Measurements from ENCODE around the gene ABHD14A. TPM values are rescaled to one million over a fixed set of nuclear protein-coding genes. Genes with fewer than 3 reads are reported as not detected.

Gene ABHD14A
- total and polyA plus RNA-seq, 2 of the 13 experiments (the other 11 are each of a cell fraction or from before 2014, with no cell fraction given) = 29.5 to 46.9 TPM

DNA sequence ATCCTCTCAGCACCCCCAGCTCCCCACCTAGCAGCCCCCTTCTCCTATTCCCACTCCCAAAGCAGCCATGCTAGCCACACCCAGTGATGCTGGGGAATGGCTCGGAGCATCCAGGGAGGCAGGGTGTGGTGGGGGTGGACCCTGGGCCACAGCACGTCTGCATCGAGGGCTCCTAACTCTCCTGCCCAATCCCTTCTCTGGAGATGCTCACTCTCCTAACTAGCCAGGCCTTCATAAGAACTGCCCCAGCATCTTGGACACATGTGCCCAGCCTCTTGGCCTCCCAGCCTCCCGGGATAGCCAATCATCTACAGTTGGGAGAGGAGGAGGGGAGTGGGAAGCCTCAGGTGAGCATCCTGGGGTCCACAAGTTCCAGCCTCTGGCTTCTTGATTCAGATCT, 10.3 kb upstream of the ABHD14A start:
- no peak for ATAC-seq
- H3K27me3 ChIP-seq (ENCODE audit: control insufficient read depth in 1 of 2, insufficient read depth in 2 of 2, low read length in 2 of 2) = no peaks in the 10 kb centered on the region
- no peak overlapping the region for H3K4me2 ChIP-seq (ENCODE audit: low read depth, low read length)
- no peaks in the 10 kb centered on the region for H3K9me3 ChIP-seq (ENCODE audit: low read length)
- DNase-seq (ENCODE audit: low spot score) = no peak
- no peak overlapping the region for H3K27ac ChIP-seq (ENCODE audit: extremely low read length, insufficient read depth, low read length)
- in situ Hi-C loops (cut with HindIII; ENCODE audit: extremely low pct_ligation_motif_present, low pct_unique_long_range_greater_than_20kb) = no loop called here
- no TSS peak for BruUV-seq (replicated peaks)
- ChIA-PET CTCF (ENCODE audit: low intra/inter-chr PET ratio, low total read pairs) (no interaction called here), POLR2A (interaction anchor here (0.7 to 6.8 kb wide), 3 partner anchors 12 to 22 kb away, joined by 3 to 59 read pairs (median 7); partner anchors contain the start of genes ACY1 and PARP3)
- no peaks in the 10 kb centered on the region for H4K20me1 ChIP-seq (ENCODE audit: insufficient read depth, low read length)
- no peak overlapping the region for H2AFZ ChIP-seq (ENCODE audit: low read length)
- H3K36me3 ChIP-seq (replicated peaks in 1 of 2; ENCODE audit: control insufficient read depth in 1 of 2, insufficient read depth in 2 of 2, low read length in 2 of 2) = peaks cover 2 to 9% of the 10 kb centered on the region in 2 experiments; a peak in 4 of 5 replicates
- H3K9ac ChIP-seq (ENCODE audit: insufficient read depth, low read depth, low read length) = no peak overlapping the region
- H3K4me3 ChIP-seq (replicated peaks in 1 of 3; ENCODE audit: insufficient read depth in 1 of 3, low read depth in 2 of 3, low read length in 3 of 3) = no peak overlapping the region
- intact Hi-C loops (cut with micrococcal nuclease; ENCODE audit: unreplicated experiment) = no loop called here
- H3K4me1 ChIP-seq (ENCODE audit: insufficient read depth, low read length) = peaks cover 75% of the 10 kb centered on the region
- WGBS (ENCODE audit: low lambda C conversion rate) = 100% methylated on average over 1 of the region's 4 CpGs
- peaks cover 3% of the 10 kb centered on the region for H3K79me2 ChIP-seq (ENCODE audit: insufficient read depth, low read length)
- no peak for FAIRE-seq
- TF ChIP-seq ZBTB43 (CRISPR knock-in tag; conservative IDR thresholded peaks at IDR 0.05) (no peak), TOE1 (CRISPR knock-in tag; IDR thresholded peaks at IDR 0.05) (no peak), MIER3 (CRISPR knock-in tag; IDR thresholded peaks at IDR 0.05; ENCODE audit: borderline replicate concordance) (no peak), ZSCAN31 (CRISPR knock-in tag; IDR thresholded peaks at IDR 0.05; ENCODE audit: low read depth) (no peak), ZNF44 (CRISPR knock-in tag; IDR thresholded peaks at IDR 0.05) (no peak), RBM22 (optimal IDR thresholded peaks at IDR 0.05; ENCODE audit: low read length) (no peak), KDM1A (CRISPR knock-in tag; IDR thresholded peaks at IDR 0.05) (no peak), ZNF33B (CRISPR knock-in tag; IDR thresholded peaks at IDR 0.05) (no peak), ZMYM4 (CRISPR knock-in tag; IDR thresholded peaks at IDR 0.05) (no peak), POLR2A (IDR thresholded peaks at IDR 0.05; ENCODE audit: insufficient read depth in 1 of 2, low read depth in 2 of 2, low read length in 2 of 2) (no peak), ZFP82 (CRISPR knock-in tag; IDR thresholded peaks at IDR 0.05; ENCODE audit: borderline replicate concordance) (no peak), ZNF253 (CRISPR knock-in tag; IDR thresholded peaks at IDR 0.05; ENCODE audit: borderline replicate concordance) (no peak), FOXK1 (CRISPR knock-in tag; IDR thresholded peaks at IDR 0.05; ENCODE audit: borderline replicate concordance, low read depth) (no peak), XRCC5 (optimal IDR thresholded peaks at IDR 0.05; ENCODE audit: low read length) (no peak)
- TF ChIP-seq, protein P1, sequence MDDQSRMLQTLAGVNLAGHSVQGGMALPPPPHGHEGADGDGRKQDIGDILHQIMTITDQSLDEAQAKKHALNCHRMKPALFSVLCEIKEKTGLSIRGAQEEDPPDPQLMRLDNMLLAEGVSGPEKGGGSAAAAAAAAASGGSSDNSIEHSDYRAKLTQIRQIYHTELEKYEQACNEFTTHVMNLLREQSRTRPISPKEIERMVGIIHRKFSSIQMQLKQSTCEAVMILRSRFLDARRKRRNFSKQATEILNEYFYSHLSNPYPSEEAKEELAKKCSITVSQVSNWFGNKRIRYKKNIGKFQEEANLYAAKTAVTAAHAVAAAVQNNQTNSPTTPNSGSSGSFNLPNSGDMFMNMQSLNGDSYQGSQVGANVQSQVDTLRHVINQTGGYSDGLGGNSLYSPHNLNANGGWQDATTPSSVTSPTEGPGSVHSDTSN (CRISPR knock-in tag; IDR thresholded peaks at IDR 0.05; ENCODE audit: borderline replicate concordance) = no peak
- TF ChIP-seq, protein P2, sequence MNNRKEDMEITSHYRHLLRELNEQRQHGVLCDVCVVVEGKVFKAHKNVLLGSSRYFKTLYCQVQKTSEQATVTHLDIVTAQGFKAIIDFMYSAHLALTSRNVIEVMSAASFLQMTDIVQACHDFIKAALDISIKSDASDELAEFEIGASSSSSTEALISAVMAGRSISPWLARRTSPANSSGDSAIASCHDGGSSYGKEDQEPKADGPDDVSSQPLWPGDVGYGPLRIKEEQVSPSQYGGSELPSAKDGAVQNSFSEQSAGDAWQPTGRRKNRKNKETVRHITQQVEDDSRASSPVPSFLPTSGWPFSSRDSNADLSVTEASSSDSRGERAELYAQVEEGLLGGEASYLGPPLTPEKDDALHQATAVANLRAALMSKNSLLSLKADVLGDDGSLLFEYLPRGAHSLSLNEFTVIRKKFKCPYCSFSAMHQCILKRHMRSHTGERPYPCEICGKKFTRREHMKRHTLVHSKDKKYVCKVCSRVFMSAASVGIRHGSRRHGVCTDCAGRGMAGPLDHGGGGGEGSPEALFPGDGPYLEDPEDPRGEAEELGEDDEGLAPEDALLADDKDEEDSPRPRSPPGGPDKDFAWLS (CRISPR knock-in tag; IDR thresholded peaks at IDR 0.05; ENCODE audit: borderline replicate concordance) = no peak
- TF ChIP-seq, protein P3, sequence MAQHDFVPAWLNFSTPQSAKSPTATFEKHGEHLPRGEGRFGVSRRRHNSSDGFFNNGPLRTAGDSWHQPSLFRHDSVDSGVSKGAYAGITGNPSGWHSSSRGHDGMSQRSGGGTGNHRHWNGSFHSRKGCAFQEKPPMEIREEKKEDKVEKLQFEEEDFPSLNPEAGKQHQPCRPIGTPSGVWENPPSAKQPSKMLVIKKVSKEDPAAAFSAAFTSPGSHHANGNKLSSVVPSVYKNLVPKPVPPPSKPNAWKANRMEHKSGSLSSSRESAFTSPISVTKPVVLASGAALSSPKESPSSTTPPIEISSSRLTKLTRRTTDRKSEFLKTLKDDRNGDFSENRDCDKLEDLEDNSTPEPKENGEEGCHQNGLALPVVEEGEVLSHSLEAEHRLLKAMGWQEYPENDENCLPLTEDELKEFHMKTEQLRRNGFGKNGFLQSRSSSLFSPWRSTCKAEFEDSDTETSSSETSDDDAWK (CRISPR knock-in tag; IDR thresholded peaks at IDR 0.05) = no peak
- TF ChIP-seq, protein P4, sequence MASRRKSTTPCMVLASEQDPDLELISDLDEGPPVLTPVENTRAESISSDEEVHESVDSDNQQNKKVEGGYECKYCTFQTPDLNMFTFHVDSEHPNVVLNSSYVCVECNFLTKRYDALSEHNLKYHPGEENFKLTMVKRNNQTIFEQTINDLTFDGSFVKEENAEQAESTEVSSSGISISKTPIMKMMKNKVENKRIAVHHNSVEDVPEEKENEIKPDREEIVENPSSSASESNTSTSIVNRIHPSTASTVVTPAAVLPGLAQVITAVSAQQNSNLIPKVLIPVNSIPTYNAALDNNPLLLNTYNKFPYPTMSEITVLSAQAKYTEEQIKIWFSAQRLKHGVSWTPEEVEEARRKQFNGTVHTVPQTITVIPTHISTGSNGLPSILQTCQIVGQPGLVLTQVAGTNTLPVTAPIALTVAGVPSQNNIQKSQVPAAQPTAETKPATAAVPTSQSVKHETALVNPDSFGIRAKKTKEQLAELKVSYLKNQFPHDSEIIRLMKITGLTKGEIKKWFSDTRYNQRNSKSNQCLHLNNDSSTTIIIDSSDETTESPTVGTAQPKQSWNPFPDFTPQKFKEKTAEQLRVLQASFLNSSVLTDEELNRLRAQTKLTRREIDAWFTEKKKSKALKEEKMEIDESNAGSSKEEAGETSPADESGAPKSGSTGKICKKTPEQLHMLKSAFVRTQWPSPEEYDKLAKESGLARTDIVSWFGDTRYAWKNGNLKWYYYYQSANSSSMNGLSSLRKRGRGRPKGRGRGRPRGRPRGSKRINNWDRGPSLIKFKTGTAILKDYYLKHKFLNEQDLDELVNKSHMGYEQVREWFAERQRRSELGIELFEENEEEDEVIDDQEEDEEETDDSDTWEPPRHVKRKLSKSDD (CRISPR knock-in tag; IDR thresholded peaks at IDR 0.05; ENCODE audit: low read depth) = no peak

All from HepG2 (cell line).